ENCODE data around the gene ENHO.

ENHO gene

DNA sequence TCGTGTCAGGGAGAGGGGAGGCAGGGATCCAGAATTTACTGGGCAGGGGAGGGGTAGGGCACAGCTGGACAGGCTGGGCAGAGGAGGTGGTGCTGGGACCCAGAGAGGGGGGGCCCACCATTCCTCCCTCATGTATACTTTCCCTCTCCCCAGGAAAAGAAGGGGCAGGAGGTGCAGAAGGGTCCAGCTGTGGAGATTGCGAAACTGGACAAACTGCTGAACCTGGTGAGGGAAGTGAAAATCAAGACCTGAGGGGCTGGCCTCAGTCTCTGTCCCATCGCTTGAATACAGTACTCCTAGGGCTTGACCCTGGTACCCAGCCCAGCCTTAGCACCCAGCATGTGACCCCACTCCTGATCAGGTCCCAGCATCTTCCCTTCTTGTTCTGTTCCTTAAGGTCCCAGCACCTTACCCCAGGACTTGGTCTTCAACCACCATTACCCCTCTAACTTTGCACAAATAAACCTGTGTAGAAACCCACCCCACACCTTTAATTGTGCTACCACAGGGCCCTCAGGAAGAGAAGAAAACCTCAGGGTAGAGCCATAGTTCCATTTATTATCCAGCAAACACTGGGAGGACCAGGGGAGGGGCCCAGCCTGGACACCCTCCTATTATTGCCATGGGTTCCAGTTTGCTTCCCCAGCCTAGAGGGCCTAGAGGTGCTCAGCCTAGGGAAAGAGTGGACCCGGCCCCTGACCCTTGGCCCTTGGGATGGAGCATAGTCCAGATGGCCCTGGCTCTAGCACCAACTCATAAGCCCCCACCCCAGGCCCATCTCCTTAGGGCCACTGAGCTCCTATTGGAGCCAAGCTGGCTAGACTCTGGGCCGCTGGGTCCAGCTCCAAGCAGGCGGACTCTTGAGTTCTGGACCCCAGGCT, 2.0 kb downstream of the ENHO start:
- peaks cover 19% of the 10 kb centered on the region for H3K4me1 Mint-ChIP-seq
- no peaks in the 10 kb centered on the region for H3K27me3 Mint-ChIP-seq
- no peak overlapping the region for H3K27ac Mint-ChIP-seq
- H3K9me3 Mint-ChIP-seq = no peaks in the 10 kb centered on the region
- no peaks in the 10 kb centered on the region for H3K36me3 Mint-ChIP-seq
- H3K4me3 Mint-ChIP-seq = no peak overlapping the region

DNA sequence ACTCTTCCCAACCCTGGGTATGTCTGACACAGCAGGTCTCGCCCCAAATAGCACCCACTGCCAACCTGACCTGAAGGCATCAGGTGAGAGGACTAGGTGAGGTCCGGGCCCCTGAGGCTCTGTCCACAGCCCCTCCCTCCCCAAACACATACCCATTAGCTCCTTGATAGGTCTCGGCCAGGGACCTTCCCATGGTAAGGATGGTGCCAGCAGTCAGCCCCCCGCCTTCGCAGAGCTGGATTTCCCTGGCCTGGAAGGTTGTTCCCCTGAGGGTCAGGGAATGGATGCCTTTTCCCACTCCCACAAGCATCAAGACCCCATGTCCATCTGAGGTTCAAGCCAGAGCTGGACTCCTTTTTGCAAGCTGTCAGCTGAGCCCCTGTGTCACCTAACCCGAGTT, 2.7 kb downstream of the ENHO start:
- peaks cover 12% of the 10 kb centered on the region for H3K4me1 Mint-ChIP-seq
- no peaks in the 10 kb centered on the region for H3K27me3 Mint-ChIP-seq
- no peaks in the 10 kb centered on the region for H3K9me3 Mint-ChIP-seq
- no peak overlapping the region for H3K27ac Mint-ChIP-seq
- H3K36me3 Mint-ChIP-seq = no peaks in the 10 kb centered on the region
- no peak overlapping the region for H3K4me3 Mint-ChIP-seq

DNA sequence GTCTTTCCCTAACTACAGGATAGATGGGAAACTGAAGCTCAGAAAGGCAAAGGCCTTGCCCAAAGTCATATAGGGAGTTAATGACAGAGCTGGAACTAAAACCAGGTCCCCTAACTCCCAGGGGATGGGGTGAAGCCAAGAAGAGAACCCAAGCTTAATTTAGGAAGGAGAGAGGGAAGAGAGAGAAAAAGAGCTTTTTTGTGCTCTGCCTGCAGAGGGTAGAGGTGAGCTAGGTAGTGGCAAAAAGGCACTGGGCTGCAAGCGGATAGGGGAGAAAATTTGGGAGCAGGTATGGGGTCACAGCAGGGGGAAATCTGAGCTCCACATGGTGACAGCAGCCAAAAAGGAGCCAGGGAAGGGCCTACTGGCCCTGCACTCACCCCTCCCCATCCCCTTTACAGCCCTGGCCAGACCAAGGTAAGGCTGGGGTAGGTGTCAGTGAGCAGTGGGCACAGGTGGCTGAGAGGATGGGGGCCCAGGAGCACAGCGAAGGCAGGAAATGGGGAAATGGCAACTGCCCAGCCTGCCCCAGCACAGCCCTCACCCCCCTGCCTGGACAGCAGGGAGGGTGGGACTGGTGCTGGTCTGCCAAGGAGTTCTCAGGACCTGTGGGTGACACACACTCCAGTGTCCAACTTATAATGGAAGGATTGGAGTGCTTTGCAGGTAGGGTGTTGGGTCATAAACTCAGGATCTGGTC, 3.3 kb downstream of the ENHO start:
- Mint-ChIP-seq H3K36me3 (no peaks in the 10 kb centered on the region), H3K9me3 (no peaks in the 10 kb centered on the region), H3K27ac (no peak overlapping the region), H3K4me3 (no peak overlapping the region), H3K27me3 (no peaks in the 10 kb centered on the region), H3K4me1 (peaks cover 6% of the 10 kb centered on the region)

DNA sequence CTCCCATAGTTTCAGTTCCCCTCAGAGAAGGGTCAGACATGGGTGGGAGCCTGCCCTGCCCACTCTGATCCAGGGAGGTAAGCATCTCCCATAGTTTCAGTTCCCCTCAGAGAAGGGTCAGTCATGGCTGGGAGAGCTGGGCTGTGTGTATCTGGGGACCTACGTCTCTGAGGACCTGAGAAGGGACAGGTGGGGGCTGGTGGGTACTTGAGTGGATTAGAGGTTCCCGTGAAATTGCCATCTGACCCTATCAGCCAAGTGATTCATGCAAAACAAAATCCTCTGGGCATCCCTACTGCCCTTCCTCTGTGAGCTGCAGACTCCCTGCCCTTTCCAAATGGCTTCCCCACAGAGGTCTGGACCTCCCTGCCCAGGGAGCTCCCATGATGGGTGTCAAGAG, 3.9 kb downstream of the ENHO start:
- Mint-ChIP-seq H3K36me3 (no peaks in the 10 kb centered on the region), H3K27me3 (no peaks in the 10 kb centered on the region), H3K4me3 (no peak overlapping the region), H3K9me3 (no peaks in the 10 kb centered on the region), H3K27ac (no peak overlapping the region), H3K4me1 (peaks cover 5% of the 10 kb centered on the region)

DNA sequence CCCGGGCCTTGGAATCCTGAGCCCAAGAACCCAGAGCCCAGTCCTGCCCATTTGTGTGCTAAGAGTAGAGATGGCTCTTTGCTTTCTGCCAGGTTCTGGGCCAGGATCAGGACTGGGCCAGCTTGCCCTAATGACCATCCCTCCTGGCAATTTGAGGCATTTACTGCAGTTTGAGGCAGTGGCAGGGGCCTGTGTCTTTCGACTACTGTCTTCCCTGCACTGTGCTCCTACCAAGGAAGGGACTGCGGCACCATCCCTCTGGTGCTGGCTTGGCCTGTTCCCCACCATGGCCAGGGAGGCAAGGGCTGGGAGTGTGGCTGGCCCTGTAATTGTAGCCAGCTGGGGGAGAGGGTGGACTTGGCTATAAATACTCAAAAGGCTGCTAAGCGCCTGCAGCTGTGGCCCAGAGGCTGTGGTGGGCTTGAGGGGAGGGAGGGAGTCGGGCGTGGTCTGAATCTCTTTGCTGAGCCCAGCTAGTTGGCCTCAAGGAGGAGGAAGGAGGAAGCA, 4.6 kb downstream of the ENHO start:
- Mint-ChIP-seq H3K4me3 (no peak overlapping the region), H3K4me1 (peaks cover 5% of the 10 kb centered on the region), H3K36me3 (no peaks in the 10 kb centered on the region), H3K9me3 (no peaks in the 10 kb centered on the region), H3K27me3 (no peaks in the 10 kb centered on the region), H3K27ac (no peak overlapping the region)

DNA sequence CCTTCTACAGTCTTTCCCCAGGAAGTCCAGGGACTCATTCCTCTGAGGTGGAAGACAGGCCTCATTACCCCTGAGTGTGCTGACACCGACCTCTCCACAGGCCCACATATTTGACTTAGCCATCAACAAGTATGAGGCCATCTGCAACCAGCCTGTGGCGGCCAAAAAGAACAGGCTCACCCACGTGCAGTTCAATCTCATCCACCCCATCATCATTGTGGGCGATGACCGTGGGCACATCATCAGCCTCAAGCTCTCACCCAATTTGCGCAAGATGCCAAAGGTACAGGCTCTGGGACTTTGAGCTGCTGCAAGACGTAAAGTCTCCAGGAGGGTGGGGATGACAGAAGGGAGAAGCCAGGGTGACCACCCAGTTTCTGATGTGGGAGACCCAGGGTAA, 5.6 kb downstream of the ENHO start:
- Mint-ChIP-seq H3K4me1 (no peaks in the 10 kb centered on the region), H3K27ac (no peak overlapping the region), H3K4me3 (no peak overlapping the region), H3K27me3 (no peaks in the 10 kb centered on the region), H3K36me3 (no peaks in the 10 kb centered on the region), H3K9me3 (no peaks in the 10 kb centered on the region)

DNA sequence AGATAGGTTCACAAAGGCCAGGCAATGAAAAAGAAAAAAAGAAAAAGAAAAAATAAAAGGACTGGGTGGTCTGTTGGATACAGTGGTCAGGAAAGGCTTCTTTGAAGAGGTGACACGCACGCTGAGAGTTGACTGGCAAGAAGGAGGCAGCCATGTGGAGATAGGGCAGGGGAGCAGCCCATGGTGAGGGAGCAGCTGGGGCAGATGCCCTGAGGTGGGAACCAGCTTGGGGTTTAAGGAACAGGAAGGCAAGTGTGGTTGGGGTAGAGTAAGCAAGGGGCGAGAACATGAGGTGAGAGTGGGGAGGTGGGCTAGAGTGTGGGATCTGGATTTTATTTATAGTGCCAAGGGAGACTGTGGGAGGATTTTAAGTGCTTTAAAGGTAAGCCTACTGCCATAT, 6.8 kb downstream of the ENHO start:
- no peaks in the 10 kb centered on the region for H3K36me3 Mint-ChIP-seq
- H3K27ac Mint-ChIP-seq = no peak overlapping the region
- H3K27me3 Mint-ChIP-seq = no peaks in the 10 kb centered on the region
- H3K9me3 Mint-ChIP-seq = no peaks in the 10 kb centered on the region
- no peak overlapping the region for H3K4me3 Mint-ChIP-seq
- no peaks in the 10 kb centered on the region for H3K4me1 Mint-ChIP-seq

DNA sequence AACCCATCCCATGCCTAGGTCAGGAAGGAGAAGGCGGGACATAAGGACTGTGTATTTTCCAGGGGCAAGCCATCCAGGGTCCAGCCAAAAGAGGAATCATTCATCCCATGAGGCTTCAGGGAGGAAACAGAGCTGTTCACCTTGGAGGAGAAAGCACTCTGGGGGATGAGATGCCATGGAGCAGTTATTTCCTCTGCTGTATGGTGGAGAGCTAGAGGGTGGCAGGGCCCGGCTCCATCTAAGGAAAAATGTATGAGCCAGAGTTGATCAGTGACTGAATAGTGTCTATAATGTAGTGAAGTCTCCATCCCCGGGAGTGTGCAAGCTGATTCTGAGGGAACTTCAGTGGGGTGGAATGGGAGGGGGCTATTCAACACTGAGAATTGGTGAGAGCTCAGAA, 8.0 kb downstream of the ENHO start:
- no peak overlapping the region for H3K27ac Mint-ChIP-seq
- H3K4me1 Mint-ChIP-seq = no peaks in the 10 kb centered on the region
- H3K36me3 Mint-ChIP-seq = no peaks in the 10 kb centered on the region
- no peaks in the 10 kb centered on the region for H3K27me3 Mint-ChIP-seq
- no peaks in the 10 kb centered on the region for H3K9me3 Mint-ChIP-seq
- H3K4me3 Mint-ChIP-seq = no peak overlapping the region

DNA sequence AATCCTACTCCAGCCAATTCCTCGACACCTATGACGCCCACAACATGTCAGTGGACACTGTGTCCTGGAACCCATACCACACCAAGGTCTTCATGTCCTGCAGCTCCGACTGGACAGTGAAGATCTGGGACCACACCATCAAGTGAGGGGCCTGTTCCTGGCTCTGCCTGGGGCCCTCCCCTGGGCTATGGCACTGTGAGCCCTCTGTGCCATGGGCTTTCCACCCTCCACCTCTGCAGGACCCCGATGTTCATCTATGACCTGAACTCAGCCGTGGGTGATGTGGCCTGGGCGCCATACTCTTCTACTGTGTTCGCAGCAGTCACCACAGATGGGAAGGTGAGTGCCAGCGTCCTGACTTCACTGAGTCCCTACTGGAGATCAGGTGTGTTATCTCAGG, 8.4 kb downstream of the ENHO start:
- H3K27ac Mint-ChIP-seq = no peak overlapping the region
- H3K36me3 Mint-ChIP-seq = no peaks in the 10 kb centered on the region
- H3K4me1 Mint-ChIP-seq = no peaks in the 10 kb centered on the region
- no peak overlapping the region for H3K4me3 Mint-ChIP-seq
- no peaks in the 10 kb centered on the region for H3K27me3 Mint-ChIP-seq
- H3K9me3 Mint-ChIP-seq = no peaks in the 10 kb centered on the region

DNA sequence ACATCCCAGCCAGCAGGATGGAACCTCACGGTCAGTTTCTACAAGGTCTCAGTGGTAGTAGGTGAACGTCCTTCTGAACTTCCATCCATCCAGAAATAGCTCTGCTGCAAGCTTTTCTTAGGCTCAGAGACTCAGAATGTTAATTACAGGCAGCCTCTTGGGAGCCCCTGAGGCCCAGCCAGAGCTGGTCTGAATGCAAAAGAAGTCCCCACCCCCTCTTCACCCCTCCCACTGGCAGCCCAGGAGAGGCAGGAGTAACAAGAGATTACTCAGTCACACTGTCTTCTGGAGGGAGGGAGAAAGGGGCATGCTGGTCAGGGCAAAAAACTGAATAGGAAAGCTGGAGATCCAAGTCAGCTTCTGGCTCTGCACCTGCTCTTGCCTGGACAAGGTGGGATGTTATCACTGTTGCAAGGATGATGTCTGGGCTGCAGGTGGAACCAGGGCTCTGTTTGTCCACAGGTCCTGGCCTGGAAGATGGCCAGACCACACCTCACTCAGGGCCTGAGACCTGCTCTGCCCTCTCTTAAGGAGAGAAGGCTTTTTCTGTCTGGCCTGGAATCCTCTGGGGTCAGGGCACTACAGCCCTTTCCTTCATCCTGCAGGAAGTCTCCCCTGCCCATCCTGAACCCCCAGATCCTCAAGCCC, 9.1 kb downstream of the ENHO start:
- Mint-ChIP-seq H3K36me3 (no peaks in the 10 kb centered on the region), H3K27me3 (no peaks in the 10 kb centered on the region), H3K4me1 (no peaks in the 10 kb centered on the region), H3K4me3 (no peak overlapping the region), H3K27ac (no peak overlapping the region), H3K9me3 (no peaks in the 10 kb centered on the region)

DNA sequence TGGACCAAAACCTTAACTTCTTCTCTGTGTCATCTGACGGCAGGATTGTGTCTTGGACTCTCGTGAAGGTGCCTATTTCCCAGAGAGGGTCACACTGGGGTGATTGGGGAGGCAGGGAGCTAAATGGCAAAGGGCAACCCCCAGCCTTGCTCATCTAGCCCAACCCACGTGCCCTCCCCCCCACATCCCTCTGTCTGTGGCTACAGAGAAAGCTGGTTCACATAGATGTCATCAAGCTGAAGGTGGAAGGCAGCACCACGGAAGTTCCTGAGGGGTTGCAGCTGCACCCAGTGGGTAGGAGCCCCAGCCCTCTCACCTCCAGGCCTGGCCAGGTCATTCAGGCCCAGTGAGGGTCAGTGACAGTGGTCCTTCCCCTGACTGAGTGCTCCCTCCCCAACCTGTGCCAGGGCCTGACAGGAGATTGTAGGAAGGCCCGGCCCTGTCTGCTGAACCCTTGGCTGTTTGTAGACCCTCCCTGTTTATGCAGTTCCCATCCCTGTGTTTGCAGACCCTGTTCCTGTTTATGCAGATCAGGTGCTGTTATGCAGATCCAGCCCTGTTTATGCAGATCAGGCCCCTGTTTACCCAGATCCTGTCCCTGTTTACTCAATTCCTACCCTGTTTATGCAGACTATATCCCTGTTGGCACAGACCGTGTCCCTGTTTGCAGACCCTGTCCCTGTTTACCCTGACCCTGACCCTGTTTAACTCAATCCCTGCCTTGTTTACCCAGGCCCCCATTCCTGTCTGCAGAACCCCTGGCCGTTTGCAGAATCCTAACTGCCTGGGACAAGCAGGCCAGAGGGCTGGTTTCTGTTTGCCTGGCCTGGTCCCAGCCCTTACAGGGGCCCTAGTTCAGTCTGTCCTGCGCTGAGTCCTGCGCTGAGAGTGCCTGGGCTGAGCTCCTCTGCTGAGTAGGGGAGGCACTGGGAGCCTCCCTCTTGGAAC, 10.4 kb downstream of the ENHO start:
- Mint-ChIP-seq H3K27me3 (no peaks in the 10 kb centered on the region), H3K9me3 (no peaks in the 10 kb centered on the region), H3K4me1 (no peaks in the 10 kb centered on the region), H3K27ac (no peak overlapping the region), H3K36me3 (no peaks in the 10 kb centered on the region), H3K4me3 (no peak overlapping the region)

DNA sequence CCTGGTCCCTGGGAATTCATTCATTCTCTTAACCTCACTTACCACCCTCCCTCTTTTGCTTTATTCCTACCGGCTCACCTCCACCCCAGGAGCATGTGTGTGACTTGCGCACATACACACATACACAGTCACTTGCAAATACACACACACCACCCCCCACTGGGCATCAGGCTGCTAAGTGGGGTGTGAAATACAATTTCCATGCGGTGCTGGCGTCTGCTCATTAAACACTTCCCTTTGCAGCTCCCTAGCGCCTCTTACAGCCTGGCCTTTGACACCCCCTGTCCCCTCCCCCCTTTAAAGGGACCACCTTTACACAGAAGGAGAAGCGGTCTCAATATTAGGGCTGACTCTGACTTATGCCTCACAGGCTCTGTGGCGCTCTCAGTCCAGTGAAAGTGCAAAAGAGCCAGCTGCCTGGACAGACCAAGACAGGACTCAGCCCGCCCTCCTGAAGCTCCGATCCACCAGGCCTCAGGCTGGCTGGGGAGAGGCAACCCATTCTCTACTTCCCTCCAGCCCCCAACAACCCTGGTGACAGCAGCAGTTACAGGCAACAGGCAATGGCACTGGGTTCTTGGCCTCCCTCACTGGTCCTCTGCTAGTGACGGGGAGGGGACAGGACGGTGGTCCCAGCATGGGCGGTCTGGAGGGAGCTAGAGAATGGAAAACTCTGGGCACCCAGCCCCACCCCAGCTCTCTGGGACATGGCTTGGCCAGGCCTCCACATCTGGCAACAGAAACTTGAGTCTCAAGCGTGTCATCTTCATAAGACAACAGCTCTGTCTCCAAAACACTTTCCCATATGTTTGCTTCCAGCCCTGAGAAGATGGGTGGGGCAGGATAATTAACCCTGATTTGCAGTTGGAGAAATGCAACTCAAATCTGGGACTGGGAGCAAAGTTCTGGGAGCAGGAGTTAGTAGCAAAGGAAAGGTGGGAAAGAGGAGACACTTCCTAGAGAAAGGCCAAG, 12.0 kb downstream of the ENHO start:
- H3K27me3 Mint-ChIP-seq = no peaks in the 10 kb centered on the region
- no peaks in the 10 kb centered on the region for H3K36me3 Mint-ChIP-seq
- no peaks in the 10 kb centered on the region for H3K9me3 Mint-ChIP-seq
- no peaks in the 10 kb centered on the region for H3K4me1 Mint-ChIP-seq
- no peak overlapping the region for H3K27ac Mint-ChIP-seq
- no peak overlapping the region for H3K4me3 Mint-ChIP-seq

DNA sequence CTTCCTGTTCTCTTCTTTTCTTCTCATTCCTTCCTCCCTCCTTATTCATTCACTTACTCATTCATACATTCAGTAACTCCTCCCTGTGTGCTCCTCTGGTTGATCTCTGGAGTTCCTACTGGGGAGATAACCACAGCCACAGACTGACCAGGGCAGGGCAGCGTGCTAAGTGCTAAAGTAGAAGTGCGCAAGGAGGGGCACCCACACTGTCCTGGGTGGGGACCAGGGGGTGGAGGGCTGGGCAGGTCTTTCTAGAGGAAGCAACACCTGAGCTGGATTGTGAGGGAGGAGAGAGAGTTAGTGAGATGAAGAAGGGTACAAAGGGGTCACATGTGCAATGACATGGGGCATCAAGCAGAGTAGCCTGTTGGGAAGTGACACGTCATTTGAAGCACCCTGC, 13.8 kb downstream of the ENHO start:
- H3K4me3 Mint-ChIP-seq = no peak overlapping the region
- no peaks in the 10 kb centered on the region for H3K9me3 Mint-ChIP-seq
- no peak overlapping the region for H3K27ac Mint-ChIP-seq
- no peaks in the 10 kb centered on the region for H3K4me1 Mint-ChIP-seq
- peaks cover 2% of the 10 kb centered on the region for H3K27me3 Mint-ChIP-seq
- no peaks in the 10 kb centered on the region for H3K36me3 Mint-ChIP-seq

DNA sequence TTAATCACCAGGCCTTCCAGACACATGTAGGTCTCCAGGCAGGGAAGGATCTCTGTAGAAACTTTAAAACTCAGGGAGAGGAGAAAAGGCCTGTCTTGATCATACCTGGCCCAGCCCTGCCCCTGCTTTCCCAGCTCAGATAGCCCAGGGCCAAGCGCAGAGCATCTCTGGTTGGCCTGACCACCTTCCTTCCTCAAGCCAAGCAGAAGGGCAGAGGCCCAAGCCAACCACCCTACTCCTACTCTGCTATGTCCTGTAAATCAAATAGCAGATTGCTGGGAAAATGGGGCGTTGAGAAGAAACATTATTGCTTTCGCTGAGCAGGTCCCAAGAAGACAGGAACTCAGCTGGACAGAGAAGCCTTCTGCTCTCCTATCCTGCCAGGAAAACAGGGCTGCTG, 14.3 kb downstream of the ENHO start:
- H3K9me3 Mint-ChIP-seq = no peaks in the 10 kb centered on the region
- H3K27me3 Mint-ChIP-seq = peaks cover 2% of the 10 kb centered on the region
- H3K27ac Mint-ChIP-seq = no peak overlapping the region
- H3K36me3 Mint-ChIP-seq = no peaks in the 10 kb centered on the region
- no peak overlapping the region for H3K4me3 Mint-ChIP-seq
- H3K4me1 Mint-ChIP-seq = no peaks in the 10 kb centered on the region

Measured in activated naive CD4-positive, alpha-beta T cell treated with anti-CD3 and anti-CD28 coated beads, Interleukin-2, amount 50 U/mL, for 24 hours (primary cell).